ENCODE data around the gene UBAP1. TPM values are rescaled to one million over a fixed set of nuclear protein-coding genes. Genes with fewer than 3 reads are reported as not detected.

Gene UBAP1
- total and polyA plus RNA-seq, 9 of the 15 experiments (the other 6 are each of a cell fraction or from before 2014, with no cell fraction given) = 1.3 to 33.4 (median 16.5) TPM

DNA sequence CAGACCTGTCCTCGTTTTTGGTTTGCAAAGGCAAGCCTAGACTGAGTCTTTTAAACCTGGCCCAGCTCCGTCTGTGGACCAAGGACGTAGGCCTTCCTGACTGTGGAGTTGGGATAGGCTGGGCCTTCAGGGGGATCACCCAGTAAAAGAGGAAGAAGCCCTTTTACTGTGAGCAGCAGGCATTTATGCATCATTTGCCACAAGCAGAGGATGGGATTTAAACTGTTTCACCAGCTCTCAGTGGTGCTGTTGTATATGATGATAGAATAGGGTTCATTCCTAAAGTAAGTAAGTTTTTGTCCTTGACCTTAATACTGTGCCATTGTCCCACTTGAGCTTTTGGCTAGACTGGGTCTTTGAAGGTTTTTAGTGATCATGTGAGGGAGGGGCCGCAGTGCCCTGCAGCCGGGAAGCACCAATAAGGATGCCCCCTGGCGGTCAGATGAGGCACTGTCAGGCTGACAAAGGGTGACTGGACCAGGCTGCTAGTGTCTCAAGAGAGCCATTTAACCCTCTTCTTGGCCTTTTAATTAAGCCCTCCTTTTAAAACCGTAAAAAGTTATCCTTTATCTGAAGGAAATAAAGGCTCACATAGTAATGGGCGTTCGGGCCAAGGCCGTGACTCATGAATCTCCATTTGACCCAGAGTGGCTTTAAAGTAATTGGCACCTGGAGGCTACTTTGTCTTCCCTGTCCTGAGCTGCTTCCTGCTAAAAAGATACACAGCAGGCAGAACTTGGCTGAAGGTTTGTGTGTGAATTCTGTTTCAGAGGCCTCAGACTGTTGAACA is 74.0 kb downstream of the UBAP1 start (continued):
- TF ChIP-seq, protein P1, sequence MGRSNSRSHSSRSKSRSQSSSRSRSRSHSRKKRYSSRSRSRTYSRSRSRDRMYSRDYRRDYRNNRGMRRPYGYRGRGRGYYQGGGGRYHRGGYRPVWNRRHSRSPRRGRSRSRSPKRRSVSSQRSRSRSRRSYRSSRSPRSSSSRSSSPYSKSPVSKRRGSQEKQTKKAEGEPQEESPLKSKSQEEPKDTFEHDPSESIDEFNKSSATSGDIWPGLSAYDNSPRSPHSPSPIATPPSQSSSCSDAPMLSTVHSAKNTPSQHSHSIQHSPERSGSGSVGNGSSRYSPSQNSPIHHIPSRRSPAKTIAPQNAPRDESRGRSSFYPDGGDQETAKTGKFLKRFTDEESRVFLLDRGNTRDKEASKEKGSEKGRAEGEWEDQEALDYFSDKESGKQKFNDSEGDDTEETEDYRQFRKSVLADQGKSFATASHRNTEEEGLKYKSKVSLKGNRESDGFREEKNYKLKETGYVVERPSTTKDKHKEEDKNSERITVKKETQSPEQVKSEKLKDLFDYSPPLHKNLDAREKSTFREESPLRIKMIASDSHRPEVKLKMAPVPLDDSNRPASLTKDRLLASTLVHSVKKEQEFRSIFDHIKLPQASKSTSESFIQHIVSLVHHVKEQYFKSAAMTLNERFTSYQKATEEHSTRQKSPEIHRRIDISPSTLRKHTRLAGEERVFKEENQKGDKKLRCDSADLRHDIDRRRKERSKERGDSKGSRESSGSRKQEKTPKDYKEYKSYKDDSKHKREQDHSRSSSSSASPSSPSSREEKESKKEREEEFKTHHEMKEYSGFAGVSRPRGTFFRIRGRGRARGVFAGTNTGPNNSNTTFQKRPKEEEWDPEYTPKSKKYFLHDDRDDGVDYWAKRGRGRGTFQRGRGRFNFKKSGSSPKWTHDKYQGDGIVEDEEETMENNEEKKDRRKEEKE (IDR thresholded peaks at IDR 0.05; ENCODE audit: borderline replicate concordance in 1 of 2, control insufficient read depth in 1 of 2, low read depth in 2 of 2, low read length in 1 of 2) = no peak
- TF ChIP-seq SMC3 (conservative IDR thresholded peaks at IDR 0.05; ENCODE audit: insufficient read depth, low read depth, low read length) (peak; percentile 54; the same call in 1 of the 2 replicates), ZNF609 (CRISPR knock-in tag; IDR thresholded peaks at IDR 0.05; ENCODE audit: borderline replicate concordance) (no peak), RB1 (IDR thresholded peaks at IDR 0.05; ENCODE audit: low read depth) (0 out of 2 replicates have a peak, but pooled peaks have one; percentile 32), MAZ (CRISPR knock-in tag; conservative IDR thresholded peaks at IDR 0.05 in 1 of 2, IDR thresholded peaks at IDR 0.05 in 1 of 2) (peak in 1 of 2 experiments; percentile 50; a peak in 2 of 4 replicates), SAFB (IDR thresholded peaks at IDR 0.05; ENCODE audit: borderline replicate concordance, low read depth, low read length) (no peak), ZSCAN32 (CRISPR knock-in tag; IDR thresholded peaks at IDR 0.05) (no peak)
- TF ChIP-seq, protein P2, sequence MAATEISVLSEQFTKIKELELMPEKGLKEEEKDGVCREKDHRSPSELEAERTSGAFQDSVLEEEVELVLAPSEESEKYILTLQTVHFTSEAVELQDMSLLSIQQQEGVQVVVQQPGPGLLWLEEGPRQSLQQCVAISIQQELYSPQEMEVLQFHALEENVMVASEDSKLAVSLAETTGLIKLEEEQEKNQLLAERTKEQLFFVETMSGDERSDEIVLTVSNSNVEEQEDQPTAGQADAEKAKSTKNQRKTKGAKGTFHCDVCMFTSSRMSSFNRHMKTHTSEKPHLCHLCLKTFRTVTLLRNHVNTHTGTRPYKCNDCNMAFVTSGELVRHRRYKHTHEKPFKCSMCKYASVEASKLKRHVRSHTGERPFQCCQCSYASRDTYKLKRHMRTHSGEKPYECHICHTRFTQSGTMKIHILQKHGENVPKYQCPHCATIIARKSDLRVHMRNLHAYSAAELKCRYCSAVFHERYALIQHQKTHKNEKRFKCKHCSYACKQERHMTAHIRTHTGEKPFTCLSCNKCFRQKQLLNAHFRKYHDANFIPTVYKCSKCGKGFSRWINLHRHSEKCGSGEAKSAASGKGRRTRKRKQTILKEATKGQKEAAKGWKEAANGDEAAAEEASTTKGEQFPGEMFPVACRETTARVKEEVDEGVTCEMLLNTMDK (IDR thresholded peaks at IDR 0.05; ENCODE audit: borderline replicate concordance, insufficient read depth, low read depth, low read length, poor library complexity, severe bottlenecking) = peak; percentile 88
